K562 (cell line): ENCODE data around the gene PGM2L1. TPM values are rescaled to one million over a fixed set of nuclear protein-coding genes. Genes with fewer than 3 reads are reported as not detected.
A peak's percentile ranks its signal among the peaks of the same experiment; 100 is the strongest.

Experiments used
- ATAC-seq: fragments of 200-7000 bp; cut with Tn5 transposase; 3 replicates; pipeline ENCODE4 v1.9.1; 2020; ENCODE audit warnings: moderate library complexity
- BruUV-seq: library from RNA; stranded (reverse); fragments of 400-500 nt; replicated peaks from 2 replicates; lab custom pipeline; 2021; lab: Mats Ljungman, UMichigan
- CTCF ChIA-PET: fragments of 300-600 bp; formaldehyde crosslinking; extraction: SDS; loops from one replicate; lab custom pipeline; 2021; ENCODE audit warnings: low intra/inter-chr PET ratio; lab: Yijun Ruan, JAX
- POLR2A ChIA-PET: fragments of 300-600, 350-650 bp; sonication (Branson Sonifier 250); formaldehyde crosslinking; extraction: SDS; loops from one replicate; lab custom pipeline; 2021; ENCODE audit warnings: antibody characterized with exemption, inconsistent platforms; lab: Yijun Ruan, JAX
- DNase-seq, 4 experiments: peaks; one replicate each; pipeline versions ENCODE4 v3.0.0 to v3.0.0-alpha.2; 2011 to 2018; ENCODE audit warnings: low spot score in 3 of 4, mixed read lengths in 3 of 4; ENCODE audit errors: extremely low read depth in 1 of 4
- FAIRE-seq: peaks from 2 replicates; lab custom pipeline; 2011; peaks lifted over from hg19 to GRCh38; lab: Jason Lieb, UNC
- H2AFZ ChIP-seq: 2 replicates; pipeline ENCODE4 v1.6.0; 2011; ENCODE audit warnings: low read depth, low read length, control low read depth, inconsistent platforms
- H3K27ac ChIP-seq: fragments of 200-600 bp; 3 replicates; pipeline ENCODE4 v1.8.0; 2011; ENCODE audit warnings: low read depth, mild to moderate bottlenecking, control low read depth, inconsistent platforms, low read length, moderate library complexity, mixed read lengths; ENCODE audit errors: extremely low read depth
- H3K27me3 ChIP-seq, 2 experiments: fragments of 300-600 bp in 1 of 2; 2 replicates in 1 of 2; 3 replicates in 1 of 2; pipeline versions ENCODE4 v1.6.0 to v1.8.0; 2011; ENCODE audit warnings: inconsistent platforms in 2 of 2, low read length in 2 of 2, mild to moderate bottlenecking in 1 of 2, mixed read lengths in 1 of 2, moderate library complexity in 1 of 2; ENCODE audit not compliant: control insufficient read depth in 2 of 2, insufficient read depth in 2 of 2
- H3K36me3 ChIP-seq: fragments of 300-600 bp; 3 replicates; pipeline ENCODE4 v1.8.0; 2011; ENCODE audit warnings: mild to moderate bottlenecking, low read length, inconsistent platforms; ENCODE audit not compliant: control insufficient read depth, insufficient read depth
- H3K4me1 ChIP-seq, 2 experiments: fragments of 200-600 bp in 1 of 2; replicated peaks in 1 of 2; 2 replicates in 1 of 2; 3 replicates in 1 of 2; pipeline versions ENCODE4 v1.5.1 to v1.8.0; 2011; ENCODE audit warnings: inconsistent platforms in 2 of 2, low read length in 2 of 2, mild to moderate bottlenecking in 1 of 2, mixed read lengths in 1 of 2, moderate library complexity in 1 of 2; ENCODE audit not compliant: control insufficient read depth in 2 of 2, insufficient read depth in 2 of 2
- H3K4me2 ChIP-seq: 2 replicates; pipeline ENCODE4 v1.6.1; 2011; ENCODE audit warnings: low read length, control low read depth, inconsistent platforms, mixed read lengths; ENCODE audit not compliant: insufficient read depth
- H3K4me3 ChIP-seq: fragments of 200-600 bp; sonication (generic), shearing (Covaris generic); 2 replicates; pipeline ENCODE4 v1.5.1; 2016; ENCODE audit warnings: control low read depth, inconsistent platforms
- H3K79me2 ChIP-seq: fragments of 200-600 bp; 3 replicates; pipeline ENCODE4 v1.8.0; 2011; ENCODE audit warnings: low read length, inconsistent platforms; ENCODE audit not compliant: control insufficient read depth, insufficient read depth
- H3K9ac ChIP-seq, 2 experiments: 2 replicates each; pipeline versions ENCODE4 v1.6.0 to v1.6.1; 2011; ENCODE audit warnings: low read depth in 2 of 2, low read length in 2 of 2, control low read depth in 1 of 2, inconsistent platforms in 1 of 2, mild to moderate bottlenecking in 1 of 2, mixed read lengths in 1 of 2; ENCODE audit not compliant: insufficient read depth in 1 of 2
- H3K9me1 ChIP-seq: one replicate; pipeline ENCODE4 v1.6.0; 2011; ENCODE audit warnings: inconsistent platforms, mild to moderate bottlenecking, low read length, moderate library complexity; ENCODE audit not compliant: control insufficient read depth, insufficient read depth
- H3K9me3 ChIP-seq: replicated peaks from 2 replicates; pipeline ENCODE4 v1.5.1; 2011; ENCODE audit warnings: low read depth, low read length, inconsistent platforms; ENCODE audit not compliant: control insufficient read depth, insufficient read depth
- H4K20me1 ChIP-seq: replicated peaks from 2 replicates; pipeline ENCODE4 v1.6.1; 2011; ENCODE audit warnings: low read length, inconsistent platforms, mixed read lengths; ENCODE audit not compliant: control insufficient read depth, insufficient read depth
- NFIC ChIP-seq: fragments of 450-650 bp; IDR thresholded peaks from 2 replicates; pipeline ENCODE4 v1.6.1; 2017; ENCODE audit warnings: mild to moderate bottlenecking, inconsistent platforms
- WGBS: fragments of 100-300 bp; shearing (Covaris generic); methylation state at CpG from one replicate; pipeline ENCODE4 v1.1.6; 2016; ENCODE audit warnings: low coverage, mixed read lengths; ENCODE audit not compliant: insufficient coverage; ENCODE audit errors: missing lambda C conversion rate; 5-methylcytosine and 5-hydroxymethylcytosine counted together
- in situ Hi-C: fragments of 300-500 bp; cut with MboI; formaldehyde crosslinking; loops from 4 replicates; pipeline ENCODE4 v1.15.0; 2018; ENCODE audit warnings: inconsistent platforms, mixed read lengths
- intact Hi-C: fragments of 100-400 bp; cut with micrococcal nuclease; formaldehyde crosslinking; loops from 2 replicates; pipeline ENCODE4 v1.14.2; 2022
- polyA plus RNA-seq, 8 experiments: library from polyadenylated mRNA; depleted of rRNA in 4 of 8; stranded (reverse) in 5 of 8; unstranded in 3 of 8; fragments of >200 nt; fragmentation: Nextera tagmentation in 2 of 8; fragmentation: Illumina TruSeq in 1 of 8; extraction: Ambion mirVana in 2 of 8; extraction: Trizol in 1 of 8; gene quantifications; 2 replicates each; pipeline versions ENCODE4 v1.2.1 to v1.2.3, GENCODE V29; 2011 to 2014; ENCODE audit warnings: inconsistent platforms in 1 of 8, missing spikeins in 1 of 8
- total RNA-seq, 7 experiments: library from RNA; depleted of rRNA in 6 of 7; stranded (reverse); fragments of >200 nt in 6 of 7; fragmentation: Illumina TruSeq in 2 of 7; extraction: Trizol in 2 of 7; gene quantifications; 2 replicates each; pipeline versions ENCODE4 v1.2.1 to v1.2.3, GENCODE V29; 2011 to 2021; ENCODE audit warnings: low replicate concordance in 1 of 7
- TF ChIP-seq, protein P1 (sequence below): fragments of 450-650 bp; IDR thresholded peaks from 2 replicates; pipeline ENCODE4 v1.6.1; 2016; ENCODE audit warnings: mild to moderate bottlenecking

The PGM2L1 gene
- total and polyA plus RNA-seq, 9 of the 15 experiments (the other 6 are each of a cell fraction or from before 2014, with no cell fraction given) = 0.32 to 0.95 (median 0.63) TPM

GRCh38 chr11:74307434-74307833, 90.8 kb downstream of the PGM2L1 start:
- Histone ChIP-seq H3K27ac (no peak overlapping the region), H4K20me1 (no peaks in the 10 kb centered on the region), H3K4me1 (peaks cover 0 to 10% of the 10 kb centered on the region in 2 experiments; a peak in 3 of 5 replicates), H3K9me1 (no peaks in the 10 kb centered on the region), H3K4me2 (no peak overlapping the region), H3K36me3 (no peaks in the 10 kb centered on the region), H2AFZ (no peak overlapping the region), H3K27me3 (peaks cover 8 to 14% of the 10 kb centered on the region in 2 experiments), H3K9me3 (no peaks in the 10 kb centered on the region; the same call in 1 of the 2 replicates), H3K79me2 (no peaks in the 10 kb centered on the region), H3K9ac (no peak overlapping the region), H3K4me3 (no peak overlapping the region)
- ChIA-PET CTCF (no interaction called here), POLR2A (no interaction called here)
- no TSS peak for BruUV-seq
- in situ Hi-C loops (no loop called here), intact Hi-C loops (no loop called here)
- WGBS = 0% methylated on average over 1 of the region's 1 CpG
- ATAC-seq (no peak), FAIRE-seq (no peak), DNase-seq (no peak)
- TF ChIP-seq, protein P1, sequence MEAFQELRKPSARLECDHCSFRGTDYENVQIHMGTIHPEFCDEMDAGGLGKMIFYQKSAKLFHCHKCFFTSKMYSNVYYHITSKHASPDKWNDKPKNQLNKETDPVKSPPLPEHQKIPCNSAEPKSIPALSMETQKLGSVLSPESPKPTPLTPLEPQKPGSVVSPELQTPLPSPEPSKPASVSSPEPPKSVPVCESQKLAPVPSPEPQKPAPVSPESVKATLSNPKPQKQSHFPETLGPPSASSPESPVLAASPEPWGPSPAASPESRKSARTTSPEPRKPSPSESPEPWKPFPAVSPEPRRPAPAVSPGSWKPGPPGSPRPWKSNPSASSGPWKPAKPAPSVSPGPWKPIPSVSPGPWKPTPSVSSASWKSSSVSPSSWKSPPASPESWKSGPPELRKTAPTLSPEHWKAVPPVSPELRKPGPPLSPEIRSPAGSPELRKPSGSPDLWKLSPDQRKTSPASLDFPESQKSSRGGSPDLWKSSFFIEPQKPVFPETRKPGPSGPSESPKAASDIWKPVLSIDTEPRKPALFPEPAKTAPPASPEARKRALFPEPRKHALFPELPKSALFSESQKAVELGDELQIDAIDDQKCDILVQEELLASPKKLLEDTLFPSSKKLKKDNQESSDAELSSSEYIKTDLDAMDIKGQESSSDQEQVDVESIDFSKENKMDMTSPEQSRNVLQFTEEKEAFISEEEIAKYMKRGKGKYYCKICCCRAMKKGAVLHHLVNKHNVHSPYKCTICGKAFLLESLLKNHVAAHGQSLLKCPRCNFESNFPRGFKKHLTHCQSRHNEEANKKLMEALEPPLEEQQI = no peak
- peak; percentile 64 for TF ChIP-seq NFIC
